ENCODE data around the gene GC. TPM values are rescaled to one million over a fixed set of nuclear protein-coding genes. Genes with fewer than 3 reads are reported as not detected.
A peak's percentile ranks its signal among the peaks of the same experiment; 100 is the strongest.
"Not testable (repeated sequence)": the region's sequence is repeated elsewhere in the genome, so short reads cannot be mapped to it uniquely, and the experiment has no call there.

GC gene
- total and polyA plus RNA-seq, 4 donors, result 0.75 TPM; not detected in 3

GRCh38 chr4:71746379-71746778 lies 37.5 kb downstream of the GC start:
- ATAC-seq (ENCODE audit: low FRiP score) (no peak), DNase-seq (no peak)
- no peak overlapping the region for H3K4me3 ChIP-seq (ENCODE audit: low read length in 2 of 2)
- intact Hi-C loops (cut with DNase I), result no loop called here
- H3K36me3 ChIP-seq (ENCODE audit: control insufficient read depth in 1 of 2, insufficient read depth in 2 of 2, low read length in 1 of 2), result no peaks in the 10 kb centered on the region
- no peaks in the 10 kb centered on the region for H3K4me1 ChIP-seq (ENCODE audit: control insufficient read depth in 1 of 2, insufficient read depth in 2 of 2, low read length in 2 of 2)
- no peak overlapping the region for H3K27ac ChIP-seq (ENCODE audit: low read depth in 1 of 2, low read length in 2 of 2)
- no peaks in the 10 kb centered on the region for H3K27me3 ChIP-seq (ENCODE audit: control insufficient read depth in 1 of 2, insufficient read depth in 2 of 2, low read length in 1 of 2)
- no peaks in the 10 kb centered on the region for H3K9me3 ChIP-seq (ENCODE audit: control insufficient read depth, low read length)
- WGBS, 2 donors, result 76 to 84% methylated on average over 3 of the region's 3 CpGs

- DNase-seq; ATAC-seq (ENCODE audit: low FRiP score); H3K36me3 ChIP-seq (ENCODE audit: control insufficient read depth in 1 of 2, insufficient read depth in 2 of 2, low read length in 1 of 2); H3K4me1 ChIP-seq (ENCODE audit: control insufficient read depth in 1 of 2, insufficient read depth in 2 of 2, low read length in 2 of 2); H3K27me3 ChIP-seq (ENCODE audit: control insufficient read depth in 1 of 2, insufficient read depth in 2 of 2, low read length in 1 of 2); H3K9me3 ChIP-seq (ENCODE audit: control insufficient read depth, low read length); intact Hi-C loops (cut with DNase I); H3K27ac ChIP-seq (ENCODE audit: low read depth in 1 of 2, low read length in 2 of 2); H3K4me3 ChIP-seq (ENCODE audit: low read length in 2 of 2): not testable (repeated sequence)
- WGBS, 2 donors, result 90 to 94% methylated on average over 2 of the region's 2 CpGs
These were observed 45.1 kb downstream of the GC start for GRCh38 chr4:71738782-71739181.

- no peak for ATAC-seq (ENCODE audit: low FRiP score)
- intact Hi-C loops (cut with DNase I), result no loop called here
- Histone ChIP-seq H3K4me3 (ENCODE audit: low read length in 2 of 2) (no peak overlapping the region), H3K4me1 (ENCODE audit: control insufficient read depth in 1 of 2, insufficient read depth in 2 of 2, low read length in 2 of 2) (no peaks in the 10 kb centered on the region), H3K27ac (ENCODE audit: low read depth in 1 of 2, low read length in 2 of 2) (no peak overlapping the region), H3K27me3 (ENCODE audit: control insufficient read depth in 1 of 2, insufficient read depth in 2 of 2, low read length in 1 of 2) (no peaks in the 10 kb centered on the region), H3K9me3 (ENCODE audit: control insufficient read depth, low read length) (peaks cover 2% of the 10 kb centered on the region), H3K36me3 (ENCODE audit: control insufficient read depth in 1 of 2, insufficient read depth in 2 of 2, low read length in 1 of 2) (no peaks in the 10 kb centered on the region)
- DNase-seq, result no peak
- WGBS, 2 donors, result 69 to 81% methylated on average over 2 of the region's 2 CpGs
These were observed 51.2 kb downstream of the GC start for GRCh38 chr4:71732706-71733105.

GRCh38 chr4:71732066-71732465 lies 51.8 kb downstream of the GC start:
- Histone ChIP-seq H3K9me3 (ENCODE audit: control insufficient read depth, low read length) (no peaks in the 10 kb centered on the region), H3K36me3 (ENCODE audit: control insufficient read depth in 1 of 2, insufficient read depth in 2 of 2, low read length in 1 of 2) (no peaks in the 10 kb centered on the region), H3K27me3 (ENCODE audit: control insufficient read depth in 1 of 2, insufficient read depth in 2 of 2, low read length in 1 of 2) (no peaks in the 10 kb centered on the region), H3K27ac (ENCODE audit: low read depth in 1 of 2, low read length in 2 of 2) (no peak overlapping the region), H3K4me1 (ENCODE audit: control insufficient read depth in 1 of 2, insufficient read depth in 2 of 2, low read length in 2 of 2) (no peaks in the 10 kb centered on the region), H3K4me3 (ENCODE audit: low read length in 2 of 2) (no peak overlapping the region)
- DNase-seq, result no peak
- whole genome bisulfite sequencing, 2 donors, result 87 to 88% methylated on average over 1 of the region's 1 CpG
- intact Hi-C loops (cut with DNase I), result no loop called here
- ATAC-seq (ENCODE audit: low FRiP score), result no peak

- no peaks in the 10 kb centered on the region for H3K27me3 ChIP-seq (ENCODE audit: control insufficient read depth in 1 of 2, insufficient read depth in 2 of 2, low read length in 1 of 2)
- H3K4me1 ChIP-seq (ENCODE audit: control insufficient read depth in 1 of 2, insufficient read depth in 2 of 2, low read length in 2 of 2), result no peaks in the 10 kb centered on the region
- ATAC-seq (ENCODE audit: low FRiP score), result no peak
- H3K9me3 ChIP-seq (ENCODE audit: control insufficient read depth, low read length), result no peaks in the 10 kb centered on the region
- DNase-seq, result no peak
- no peak overlapping the region for H3K4me3 ChIP-seq (ENCODE audit: low read length in 2 of 2)
- intact Hi-C loops (cut with DNase I), result no loop called here
- H3K27ac ChIP-seq (ENCODE audit: low read depth in 1 of 2, low read length in 2 of 2), result no peak overlapping the region
- no peaks in the 10 kb centered on the region for H3K36me3 ChIP-seq (ENCODE audit: control insufficient read depth in 1 of 2, insufficient read depth in 2 of 2, low read length in 1 of 2)
- 91 to 92% methylated on average over 2 of the region's 2 CpGs for WGBS, 2 donors
These were observed 54.0 kb downstream of the GC start for GRCh38 chr4:71729856-71730255.

GRCh38 chr4:71713611-71714203 lies 70.2 kb downstream of the GC start:
- intact Hi-C loops (cut with DNase I), result loop anchor here (2.0 to 5.0 kb wide), 2 partner anchors 483 to 526 kb away; no protein-coding TSS in a partner anchor
- H3K27me3 ChIP-seq (ENCODE audit: control insufficient read depth in 1 of 2, insufficient read depth in 2 of 2, low read length in 1 of 2), result no peaks in the 10 kb centered on the region
- 6 to 7% methylated on average over 1 of the region's 1 CpG for WGBS, 2 donors
- no peaks in the 10 kb centered on the region for H3K36me3 ChIP-seq (ENCODE audit: control insufficient read depth in 1 of 2, insufficient read depth in 2 of 2, low read length in 1 of 2)
- no peaks in the 10 kb centered on the region for H3K9me3 ChIP-seq (ENCODE audit: control insufficient read depth, low read length)
- H3K4me1 ChIP-seq (ENCODE audit: control insufficient read depth in 1 of 2, insufficient read depth in 2 of 2, low read length in 2 of 2), result no peaks in the 10 kb centered on the region
- no peak overlapping the region for H3K4me3 ChIP-seq (ENCODE audit: low read length in 2 of 2)
- ATAC-seq (ENCODE audit: low FRiP score) (peak; percentile 65), DNase-seq (no peak)
- H3K27ac ChIP-seq (ENCODE audit: low read depth in 1 of 2, low read length in 2 of 2), result no peak overlapping the region

- no peak for ATAC-seq (ENCODE audit: low FRiP score)
- no peak overlapping the region for H3K27ac ChIP-seq (ENCODE audit: low read depth in 1 of 2, low read length in 2 of 2)
- no peak for DNase-seq
- no peak overlapping the region for H3K4me3 ChIP-seq (ENCODE audit: low read length in 2 of 2)
- H3K27me3 ChIP-seq (ENCODE audit: control insufficient read depth in 1 of 2, insufficient read depth in 2 of 2, low read length in 1 of 2), result no peaks in the 10 kb centered on the region
- 93% methylated on average over 3 of the region's 3 CpGs for WGBS, 2 donors
- intact Hi-C loops (cut with DNase I), result loop anchor here (2.0 to 5.0 kb wide), 2 partner anchors 481 to 525 kb away; no protein-coding TSS in a partner anchor
- H3K4me1 ChIP-seq (ENCODE audit: control insufficient read depth in 1 of 2, insufficient read depth in 2 of 2, low read length in 2 of 2), result no peaks in the 10 kb centered on the region
- no peaks in the 10 kb centered on the region for H3K36me3 ChIP-seq (ENCODE audit: control insufficient read depth in 1 of 2, insufficient read depth in 2 of 2, low read length in 1 of 2)
- no peaks in the 10 kb centered on the region for H3K9me3 ChIP-seq (ENCODE audit: control insufficient read depth, low read length)
These were observed 71.9 kb downstream of the GC start for GRCh38 chr4:71711985-71712348.

GRCh38 chr4:71711044-71711984 lies 72.6 kb downstream of the GC start:
- no peak for DNase-seq
- intact Hi-C loops (cut with DNase I), result loop anchor here (5.0 kb wide), 1 partner anchor 524 kb away; no protein-coding TSS in a partner anchor
- ATAC-seq (ENCODE audit: low FRiP score), result no peak
- Histone ChIP-seq H3K27me3 (ENCODE audit: control insufficient read depth in 1 of 2, insufficient read depth in 2 of 2, low read length in 1 of 2) (no peaks in the 10 kb centered on the region), H3K9me3 (ENCODE audit: control insufficient read depth, low read length) (no peaks in the 10 kb centered on the region), H3K4me1 (ENCODE audit: control insufficient read depth in 1 of 2, insufficient read depth in 2 of 2, low read length in 2 of 2) (no peaks in the 10 kb centered on the region), H3K27ac (ENCODE audit: low read depth in 1 of 2, low read length in 2 of 2) (no peak overlapping the region), H3K4me3 (ENCODE audit: low read length in 2 of 2) (no peak overlapping the region), H3K36me3 (ENCODE audit: control insufficient read depth in 1 of 2, insufficient read depth in 2 of 2, low read length in 1 of 2) (no peaks in the 10 kb centered on the region)
- 63 to 78% methylated on average over 2 of the region's 2 CpGs for WGBS, 2 donors

All from aorta (tissue), 5 donors.